Pancreas (tissue), 10 donors: ENCODE results near the gene GDF10. TPM values are rescaled to one million over a fixed set of nuclear protein-coding genes. Genes with fewer than 3 reads are reported as not detected.

Source experiments
- ATAC-seq, 4 donors: fragments of 200-7000 bp; cut with Tn5 transposase; one replicate each; pipeline versions ENCODE4 v1.8.0 to v1.9.1; 2020; ENCODE audit warnings: mild to moderate bottlenecking in 4 of 4, moderate library complexity in 4 of 4
- DNase-seq, 6 donors: peaks; one replicate each; pipeline ENCODE4 v3.0.0-alpha.2; 2020
- FAIRE-seq: peaks from 2 replicates; lab custom pipeline; 2012; peaks lifted over from hg19 to GRCh38; lab: Jason Lieb, UNC
- H3K27ac ChIP-seq, 4 donors: fragments of 200-600 bp; sonication (generic); 1 replicate in 3 of 4; 2 replicates in 1 of 4; pipeline versions ENCODE4 v1.5.0 to v1.8.0; 2020
- H3K27me3 ChIP-seq, 4 donors: fragments of 200-600 bp; one replicate each; pipeline ENCODE4 v1.8.0; 2021
- H3K36me3 ChIP-seq, 3 donors: fragments of 200-600 bp; sonication (generic) in 1 of 3; one replicate each; pipeline versions ENCODE4 v1.5.0 to v1.8.0; 2020 to 2021
- H3K4me1 ChIP-seq, 3 donors: fragments of 200-600 bp; one replicate each; pipeline ENCODE4 v1.8.0; 2021
- H3K4me3 ChIP-seq, 4 donors: fragments of 200-600 bp; sonication (generic) in 2 of 4; one replicate each; pipeline versions ENCODE4 v1.5.0 to v1.8.0; 2020 to 2021
- H3K9me3 ChIP-seq, 4 donors: fragments of 200-600 bp; one replicate each; pipeline ENCODE4 v1.8.0; 2021
- CTCF ChIP-seq, 4 donors: fragments of 200-600 bp; sonication (generic) in 3 of 4; IDR thresholded peaks; one replicate each; pipeline versions ENCODE4 v1.5.0 to v1.8.0; 2021; ENCODE audit warnings: antibody characterized with exemption in 4 of 4
- WGBS, 2 donors: extraction: QIAGEN DNeasy Blood & Tissue Kit; methylation state at CpG; one replicate each; pipeline ENCODE4 v1.1.7; 2013; 5-methylcytosine and 5-hydroxymethylcytosine counted together
- intact Hi-C, 3 donors: fragments of 100-400 bp; cut with DNase I; formaldehyde crosslinking; loops; one replicate each; pipeline versions ENCODE4 v1.11.1 to v1.14.2; 2022
- polyA plus RNA-seq, 2 donors: library from polyadenylated mRNA; stranded (reverse); fragments of 200-250 nt; gene quantifications; one replicate each; pipeline ENCODE4 v1.2.3, GENCODE V29; 2013
- total RNA-seq, 6 donors: library from RNA; stranded (reverse); fragmentation: NEBNext Ultra II Directional in 4 of 6; extraction: Animal tissue kit (Norgen Biotek cat#: 25700) in 4 of 6; gene quantifications; one replicate each; pipeline versions ENCODE4 v1.2.1 to v1.2.4, GENCODE V29; 2021 to 2023
- donor health status: healthy with polysubstance abuse.
- donor health status: DM: no; HTN: no; CAD: no; lungs with moderate emphysema.
- donor health status: DM: no; HTN: no; CAD: no.
- donor health status: control.
- donor health status: control.
- donor health status: Bipolar disorder and iron deficiency.
- donor health status: DM: yes; HTN: yes; CAD: no.
- donor health status: DM: no; HTN: no; CAD: no.
- donor health status: DM: no; HTN: no; CAD: no.
- donor health status: DM: yes; HTN: yes; CAD: no.

Gene GDF10
- total and polyA plus RNA-seq, 8 donors: 2.0 to 13.7 (median 8.8) TPM

GRCh38 chr10:47334466-47335295 is 34.7 kb downstream of the GDF10 start:
- Histone ChIP-seq H3K9me3 (no peaks in the 10 kb centered on the region), H3K36me3 (no peaks in the 10 kb centered on the region), H3K27ac (no peak overlapping the region), H3K27me3 (no peaks in the 10 kb centered on the region), H3K4me3 (no peak overlapping the region), H3K4me1 (no peaks in the 10 kb centered on the region)
- intact Hi-C loops: loop anchor here in 1 of 3 donors (5.0 kb wide), 1 partner anchor 307 kb away; no protein-coding TSS in a partner anchor
- no peak for DNase-seq
- TF ChIP-seq CTCF (IDR thresholded peaks at IDR 0.05): no peak
- 79 to 84% methylated on average over 8 of the region's 8 CpGs for WGBS, 2 donors
- ATAC-seq: no peak
- no peak for FAIRE-seq

DNA sequence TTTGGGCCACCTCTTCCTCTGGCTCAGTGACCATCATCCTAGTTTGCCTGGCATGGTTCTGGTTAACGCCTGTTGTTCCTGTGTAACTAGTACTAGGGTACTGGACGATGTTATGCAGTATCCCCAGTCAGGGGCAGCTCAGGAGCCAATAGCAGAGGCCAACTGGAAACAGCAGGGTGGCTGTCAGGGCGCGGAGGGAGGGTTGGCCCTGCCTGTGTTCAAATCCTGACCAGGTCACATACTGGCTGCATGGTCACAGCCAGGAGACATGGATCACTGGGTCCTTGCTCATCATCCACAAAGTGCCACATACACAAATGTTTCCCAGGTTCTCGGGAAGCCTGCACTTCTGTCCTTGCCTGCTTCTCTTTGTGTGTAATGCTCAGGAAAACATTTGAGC is 35.9 kb downstream of the GDF10 start:
- no peak for TF ChIP-seq CTCF (IDR thresholded peaks at IDR 0.05)
- Histone ChIP-seq H3K36me3 (no peaks in the 10 kb centered on the region), H3K27ac (no peak overlapping the region), H3K4me3 (no peak overlapping the region), H3K27me3 (no peaks in the 10 kb centered on the region), H3K4me1 (no peaks in the 10 kb centered on the region), H3K9me3 (no peaks in the 10 kb centered on the region)
- WGBS, 2 donors: 78 to 83% methylated on average over 5 of the region's 5 CpGs
- intact Hi-C loops: loop anchor here in 1 of 3 donors (5.0 kb wide), 1 partner anchor 309 kb away; no protein-coding TSS in a partner anchor
- ATAC-seq (no peak), FAIRE-seq (no peak), DNase-seq (no peak)

GRCh38 chr10:47336387-47337134 is 36.6 kb downstream of the GDF10 start:
- Histone ChIP-seq H3K4me1 (no peaks in the 10 kb centered on the region), H3K36me3 (no peaks in the 10 kb centered on the region), H3K9me3 (no peaks in the 10 kb centered on the region), H3K4me3 (no peak overlapping the region), H3K27ac (no peak overlapping the region), H3K27me3 (no peaks in the 10 kb centered on the region)
- 79% methylated on average over 15 of the region's 15 CpGs for WGBS, 2 donors
- intact Hi-C loops: loop anchor here in 1 of 3 donors (5.0 kb wide), 1 partner anchor 309 kb away; no protein-coding TSS in a partner anchor
- no peak for DNase-seq
- TF ChIP-seq CTCF (IDR thresholded peaks at IDR 0.05): no peak
- no peak for FAIRE-seq
- no peak for ATAC-seq

DNA sequence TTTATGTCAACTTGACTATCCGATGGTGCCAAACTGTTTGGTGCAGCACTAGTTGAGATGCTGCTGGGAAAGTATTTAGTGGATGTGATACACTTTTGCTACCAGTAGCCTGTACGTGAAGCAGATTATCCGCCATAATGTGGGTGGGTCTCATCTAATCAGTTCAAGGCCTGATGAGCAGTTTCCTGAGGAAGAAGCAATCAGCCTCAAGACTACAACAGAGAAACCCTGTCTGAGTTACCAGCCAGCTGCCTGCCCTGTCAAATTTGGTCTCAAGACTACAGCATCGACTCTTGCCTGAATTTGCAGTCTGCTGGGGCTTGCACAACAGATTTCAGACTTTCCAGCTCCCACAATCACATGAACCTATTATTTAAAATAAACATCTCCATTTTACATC is 37.3 kb downstream of the GDF10 start:
- H3K27ac ChIP-seq: no peak overlapping the region
- no peaks in the 10 kb centered on the region for H3K9me3 ChIP-seq
- H3K27me3 ChIP-seq: no peaks in the 10 kb centered on the region
- intact Hi-C loops: loop anchor here in 1 of 3 donors (5.0 kb wide), 1 partner anchor 310 kb away; no protein-coding TSS in a partner anchor
- no peaks in the 10 kb centered on the region for H3K4me1 ChIP-seq
- DNase-seq: no peak
- no peak for ATAC-seq
- FAIRE-seq: no peak
- no peak overlapping the region for H3K4me3 ChIP-seq
- TF ChIP-seq CTCF (IDR thresholded peaks at IDR 0.05): no peak
- 69 to 74% methylated on average over 4 of the region's 4 CpGs for WGBS, 2 donors
- no peaks in the 10 kb centered on the region for H3K36me3 ChIP-seq
